Measurements from ENCODE around the gene PIGZ.

PIGZ gene

DNA sequence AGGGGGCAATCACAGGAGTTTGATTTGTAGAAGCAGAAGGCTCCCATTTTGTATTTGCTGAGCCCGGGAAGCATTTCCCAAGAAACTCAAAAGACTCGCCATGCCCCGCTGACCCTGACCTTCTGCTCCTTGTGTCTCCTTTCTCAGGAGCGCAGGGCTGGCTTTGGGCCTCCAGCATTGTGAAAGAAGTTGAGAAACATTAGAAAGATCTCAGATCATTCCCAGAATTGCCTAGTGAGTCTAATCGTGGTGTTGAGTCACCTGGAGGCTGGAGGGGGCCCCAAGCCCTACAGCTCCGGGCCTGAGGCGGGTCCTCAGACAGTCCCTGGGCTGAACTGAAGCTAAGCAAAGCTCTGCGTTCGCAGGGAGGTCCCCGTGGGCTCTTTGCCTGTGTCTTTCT is 10.9 kb upstream of the PIGZ start:
- TF ChIP-seq, protein P1, sequence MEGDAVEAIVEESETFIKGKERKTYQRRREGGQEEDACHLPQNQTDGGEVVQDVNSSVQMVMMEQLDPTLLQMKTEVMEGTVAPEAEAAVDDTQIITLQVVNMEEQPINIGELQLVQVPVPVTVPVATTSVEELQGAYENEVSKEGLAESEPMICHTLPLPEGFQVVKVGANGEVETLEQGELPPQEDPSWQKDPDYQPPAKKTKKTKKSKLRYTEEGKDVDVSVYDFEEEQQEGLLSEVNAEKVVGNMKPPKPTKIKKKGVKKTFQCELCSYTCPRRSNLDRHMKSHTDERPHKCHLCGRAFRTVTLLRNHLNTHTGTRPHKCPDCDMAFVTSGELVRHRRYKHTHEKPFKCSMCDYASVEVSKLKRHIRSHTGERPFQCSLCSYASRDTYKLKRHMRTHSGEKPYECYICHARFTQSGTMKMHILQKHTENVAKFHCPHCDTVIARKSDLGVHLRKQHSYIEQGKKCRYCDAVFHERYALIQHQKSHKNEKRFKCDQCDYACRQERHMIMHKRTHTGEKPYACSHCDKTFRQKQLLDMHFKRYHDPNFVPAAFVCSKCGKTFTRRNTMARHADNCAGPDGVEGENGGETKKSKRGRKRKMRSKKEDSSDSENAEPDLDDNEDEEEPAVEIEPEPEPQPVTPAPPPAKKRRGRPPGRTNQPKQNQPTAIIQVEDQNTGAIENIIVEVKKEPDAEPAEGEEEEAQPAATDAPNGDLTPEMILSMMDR (conservative IDR thresholded peaks at IDR 0.05; ENCODE audit: control insufficient read depth, insufficient read depth, low read depth, low read length), result no peak
- no peak overlapping the region for H3K4me3 ChIP-seq (ENCODE audit: control insufficient read depth, low read depth, low read length)
- DNase-seq (ENCODE audit: low read depth), result peak; percentile 91

DNA sequence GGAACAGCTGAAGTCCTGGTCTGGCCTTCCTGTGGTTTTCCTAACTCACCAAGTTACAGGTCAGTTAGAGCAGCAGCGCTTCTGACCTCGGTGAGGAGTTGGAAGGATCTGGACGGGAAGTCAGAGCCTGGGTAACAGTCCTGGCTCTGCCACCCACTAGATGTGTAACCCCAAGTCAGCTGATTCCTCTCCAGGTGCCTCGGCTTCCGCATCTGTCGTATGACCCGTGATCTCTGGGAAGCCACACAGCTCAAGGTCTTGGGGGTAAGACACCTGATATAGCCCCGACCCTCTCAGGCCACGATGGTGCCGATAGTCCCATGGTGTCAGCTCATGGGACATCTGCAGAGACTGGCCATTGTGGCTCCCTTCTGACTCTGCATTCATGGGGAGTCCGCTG is 8.3 kb upstream of the PIGZ start:
- no peak overlapping the region for H3K4me3 ChIP-seq (ENCODE audit: control insufficient read depth, low read depth, low read length)
- TF ChIP-seq, protein P1 (conservative IDR thresholded peaks at IDR 0.05; ENCODE audit: control insufficient read depth, insufficient read depth, low read depth, low read length), result no peak
- no peak for DNase-seq (ENCODE audit: low read depth)

DNA sequence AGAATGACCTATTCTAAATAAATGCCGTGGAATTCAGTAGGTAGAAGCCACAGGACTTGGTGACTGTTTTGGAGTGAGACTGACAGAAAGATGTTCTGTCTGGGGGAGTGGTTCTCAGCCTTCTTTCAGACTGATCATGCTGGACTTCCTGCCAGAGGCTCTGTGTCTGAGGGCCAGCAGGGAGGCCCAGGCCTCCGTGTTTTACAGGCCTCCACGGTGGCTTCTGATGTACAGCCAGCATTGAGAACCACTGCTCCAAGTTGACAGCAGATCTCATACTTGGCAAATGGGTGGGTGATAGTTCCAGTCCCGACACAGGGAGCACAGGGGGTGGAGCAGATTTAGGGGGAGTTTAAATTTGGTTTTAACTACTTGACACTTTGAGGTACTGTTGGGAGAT is 6.7 kb upstream of the PIGZ start:
- TF ChIP-seq, protein P1 (conservative IDR thresholded peaks at IDR 0.05; ENCODE audit: control insufficient read depth, insufficient read depth, low read depth, low read length), result no peak
- H3K4me3 ChIP-seq (ENCODE audit: control insufficient read depth, low read depth, low read length), result no peak overlapping the region
- DNase-seq (ENCODE audit: low read depth), result no peak

DNA sequence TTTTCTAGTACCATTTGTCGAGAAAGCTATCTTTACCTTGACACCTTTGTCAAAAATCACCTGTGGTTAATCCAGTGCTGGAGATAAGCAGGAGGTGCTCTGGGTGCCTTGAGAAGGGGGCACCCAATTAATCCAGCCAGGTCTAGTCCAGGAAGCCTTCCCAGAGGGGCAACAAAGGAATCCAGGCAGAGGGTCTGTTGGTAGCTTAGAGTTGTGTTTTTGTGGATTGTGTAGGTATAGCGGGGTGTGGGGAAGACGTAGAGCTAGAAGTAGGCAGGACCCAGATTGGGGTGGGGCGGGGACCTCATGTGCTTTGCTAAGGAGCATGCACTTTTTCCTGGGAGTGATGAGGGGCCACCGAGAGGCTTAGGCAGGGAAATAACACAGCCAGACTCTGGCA is 6.0 kb upstream of the PIGZ start:
- TF ChIP-seq, protein P1 (conservative IDR thresholded peaks at IDR 0.05; ENCODE audit: control insufficient read depth, insufficient read depth, low read depth, low read length), result no peak
- no peak for DNase-seq (ENCODE audit: low read depth)
- H3K4me3 ChIP-seq (ENCODE audit: control insufficient read depth, low read depth, low read length), result no peak overlapping the region

DNA sequence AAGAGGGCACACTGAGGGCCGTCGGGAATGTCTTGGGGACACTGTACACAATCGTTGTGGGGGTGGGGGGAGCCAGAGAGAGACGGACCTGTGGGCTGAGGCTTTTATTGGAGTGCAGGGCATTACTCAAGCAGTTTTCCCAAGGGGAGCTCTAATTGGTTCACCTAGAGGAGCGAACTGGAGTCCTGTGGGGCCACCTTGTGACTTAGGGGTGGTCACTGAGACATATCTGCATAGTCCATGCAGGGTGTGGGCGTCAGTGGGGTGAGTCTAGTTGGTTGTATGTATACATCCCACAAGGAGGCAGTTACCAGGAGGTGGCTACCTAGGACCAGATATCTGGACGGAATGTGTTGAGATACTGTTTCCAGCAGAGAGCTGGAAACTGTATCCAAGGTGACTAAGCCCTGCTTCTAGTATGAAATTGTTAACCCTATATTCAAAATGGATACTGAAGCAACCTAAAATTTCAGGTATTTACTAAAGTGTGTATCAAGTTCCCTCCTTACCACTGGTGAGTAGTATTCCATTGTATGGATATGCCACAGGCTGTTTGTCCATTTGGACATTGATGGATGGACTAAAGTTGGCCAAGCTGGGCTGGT is 2.6 kb upstream of the PIGZ start:
- H3K4me3 ChIP-seq (ENCODE audit: control insufficient read depth, low read depth, low read length), result no peak overlapping the region
- no peak for DNase-seq (ENCODE audit: low read depth)
- TF ChIP-seq, protein P1 (conservative IDR thresholded peaks at IDR 0.05; ENCODE audit: control insufficient read depth, insufficient read depth, low read depth, low read length), result no peak

DNA sequence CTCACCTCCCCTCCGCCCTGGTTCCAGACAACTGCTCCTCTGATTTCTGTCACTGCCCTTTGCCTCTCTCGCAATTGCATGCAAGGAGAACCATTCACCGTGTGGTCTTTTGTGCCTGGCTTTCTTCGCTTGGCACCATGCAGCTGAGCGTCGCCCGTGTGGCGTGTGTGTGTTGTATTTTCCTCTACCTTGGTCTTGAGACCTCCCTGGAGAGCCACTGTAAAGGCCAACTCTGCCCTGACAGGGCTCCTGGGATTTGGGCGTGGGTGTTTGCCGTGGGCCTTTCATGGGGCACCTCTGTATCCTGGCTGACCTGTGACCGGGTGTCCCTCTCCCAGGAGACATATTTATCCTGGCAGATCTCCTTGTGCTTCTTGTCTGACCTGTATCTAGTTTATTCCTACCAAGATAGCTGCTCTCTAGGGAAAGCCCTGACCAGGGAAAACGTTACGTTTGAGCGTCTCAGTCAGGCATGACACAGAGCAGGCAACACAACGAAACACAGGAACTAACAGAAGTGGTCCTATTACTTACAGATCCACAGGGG is 2.0 kb upstream of the PIGZ start:
- TF ChIP-seq, protein P1 (conservative IDR thresholded peaks at IDR 0.05; ENCODE audit: control insufficient read depth, insufficient read depth, low read depth, low read length), result no peak
- no peak for DNase-seq (ENCODE audit: low read depth)
- H3K4me3 ChIP-seq (ENCODE audit: control insufficient read depth, low read depth, low read length), result no peak overlapping the region
